Lower lobe of right lung (tissue), 2 donors: Measurements from ENCODE around the gene BNC2. TPM values are rescaled to one million over a fixed set of nuclear protein-coding genes. Genes with fewer than 3 reads are reported as not detected.

Source experiments
- ATAC-seq, 2 donors: fragments of 200-7000 bp; cut with Tn5 transposase; one replicate each; pipeline ENCODE4 v1.9.1; 2020 to 2022; ENCODE audit warnings: mild to moderate bottlenecking in 2 of 2, moderate library complexity in 2 of 2
- DNase-seq: peaks from one replicate; pipeline ENCODE4 v3.0.0-alpha.2; 2020
- H3K27ac ChIP-seq: fragments of 200-600 bp; one replicate; pipeline ENCODE4 v1.8.0; 2022
- H3K27me3 ChIP-seq: fragments of 200-600 bp; one replicate; pipeline ENCODE4 v1.8.0; 2022; ENCODE audit warnings: low read depth
- H3K36me3 ChIP-seq: fragments of 200-600 bp; one replicate; pipeline ENCODE4 v1.8.0; 2022; ENCODE audit warnings: mild to moderate bottlenecking
- H3K4me1 ChIP-seq: fragments of 200-600 bp; one replicate; pipeline ENCODE4 v1.8.0; 2022
- H3K4me3 ChIP-seq: fragments of 200-600 bp; one replicate; pipeline ENCODE4 v1.8.0; 2022; ENCODE audit warnings: mild to moderate bottlenecking
- H3K9me3 ChIP-seq: fragments of 200-600 bp; one replicate; pipeline ENCODE4 v1.8.0; 2022
- CTCF ChIP-seq: fragments of 200-600 bp; IDR thresholded peaks from one replicate; pipeline ENCODE4 v1.8.0; 2022; ENCODE audit warnings: antibody characterized with exemption, mild to moderate bottlenecking
- intact Hi-C: fragments of 100-400 bp; cut with DNase I; formaldehyde crosslinking; loops from one replicate; pipeline ENCODE4 v1.11.0; 2022
- total RNA-seq: library from RNA; stranded (reverse); fragmentation: NEBNext Ultra II Directional; extraction: Animal tissue kit (Norgen Biotek cat#: 25700); gene quantifications from one replicate; pipeline ENCODE4 v1.2.1, GENCODE V29; 2021
- donor health status: DM: no; HTN: yes; CAD: no; lungs with severe emphysema.

Gene BNC2
- total RNA-seq, 1 donor from 2014 or later: 15.0 TPM

- no peak for TF ChIP-seq CTCF
- intact Hi-C loops: no loop called here
- Histone ChIP-seq H3K4me1 (no peaks in the 10 kb centered on the region), H3K36me3 (no peaks in the 10 kb centered on the region), H3K27me3 (no peaks in the 10 kb centered on the region), H3K4me3 (no peak overlapping the region), H3K9me3 (no peaks in the 10 kb centered on the region), H3K27ac (no peak overlapping the region)
- no peak for ATAC-seq
- no peak for DNase-seq
These were observed 261.6 kb downstream of the BNC2 start for GRCh38 chr9:16608906-16609305.

GRCh38 chr9:16602494-16602893, 268.0 kb downstream of the BNC2 start:
- Histone ChIP-seq H3K9me3 (no peaks in the 10 kb centered on the region), H3K27me3 (no peaks in the 10 kb centered on the region), H3K27ac (no peak overlapping the region), H3K36me3 (no peaks in the 10 kb centered on the region), H3K4me1 (no peaks in the 10 kb centered on the region), H3K4me3 (no peak overlapping the region)
- DNase-seq (no peak), ATAC-seq (no peak)
- no peak for TF ChIP-seq CTCF
- intact Hi-C loops: no loop called here

GRCh38 chr9:16601991-16602390, 268.5 kb downstream of the BNC2 start:
- DNase-seq (no peak), ATAC-seq (no peak)
- Histone ChIP-seq H3K4me1 (no peaks in the 10 kb centered on the region), H3K36me3 (no peaks in the 10 kb centered on the region), H3K4me3 (no peak overlapping the region), H3K9me3 (no peaks in the 10 kb centered on the region), H3K27ac (no peak overlapping the region), H3K27me3 (no peaks in the 10 kb centered on the region)
- intact Hi-C loops: no loop called here
- no peak for TF ChIP-seq CTCF

- H3K4me1 ChIP-seq: no peaks in the 10 kb centered on the region
- H3K27ac ChIP-seq: no peak overlapping the region
- DNase-seq (no peak), ATAC-seq (no peak)
- no peak for TF ChIP-seq CTCF
- H3K9me3 ChIP-seq: no peaks in the 10 kb centered on the region
- intact Hi-C loops: no loop called here
- no peaks in the 10 kb centered on the region for H3K36me3 ChIP-seq
- H3K27me3 ChIP-seq: no peaks in the 10 kb centered on the region
- no peak overlapping the region for H3K4me3 ChIP-seq
These were observed 272.2 kb downstream of the BNC2 start for GRCh38 chr9:16598316-16598715.

DNA sequence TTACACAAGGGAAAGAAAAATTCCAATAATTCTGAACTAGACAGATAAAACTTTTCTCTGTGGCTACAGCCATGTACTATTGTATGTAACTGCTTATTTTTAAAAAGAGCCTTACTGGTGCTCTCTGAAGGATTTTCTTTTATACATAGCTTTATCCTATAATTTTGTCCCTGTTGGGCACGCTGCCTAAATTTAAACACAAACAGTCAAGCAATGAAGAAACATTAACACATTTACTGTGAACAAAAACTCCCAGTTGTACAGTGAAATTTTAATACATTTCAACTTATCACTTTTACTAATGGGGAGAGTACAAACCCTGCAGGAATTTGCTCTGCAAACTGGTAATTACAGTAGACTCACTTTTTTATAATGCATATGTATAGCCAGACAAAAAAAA, 273.3 kb downstream of the BNC2 start:
- Histone ChIP-seq H3K36me3 (no peaks in the 10 kb centered on the region), H3K9me3 (no peaks in the 10 kb centered on the region), H3K27ac (no peak overlapping the region), H3K4me3 (no peak overlapping the region), H3K4me1 (no peaks in the 10 kb centered on the region), H3K27me3 (no peaks in the 10 kb centered on the region)
- DNase-seq: no peak
- intact Hi-C loops: no loop called here
- no peak for TF ChIP-seq CTCF
- ATAC-seq: no peak

DNA sequence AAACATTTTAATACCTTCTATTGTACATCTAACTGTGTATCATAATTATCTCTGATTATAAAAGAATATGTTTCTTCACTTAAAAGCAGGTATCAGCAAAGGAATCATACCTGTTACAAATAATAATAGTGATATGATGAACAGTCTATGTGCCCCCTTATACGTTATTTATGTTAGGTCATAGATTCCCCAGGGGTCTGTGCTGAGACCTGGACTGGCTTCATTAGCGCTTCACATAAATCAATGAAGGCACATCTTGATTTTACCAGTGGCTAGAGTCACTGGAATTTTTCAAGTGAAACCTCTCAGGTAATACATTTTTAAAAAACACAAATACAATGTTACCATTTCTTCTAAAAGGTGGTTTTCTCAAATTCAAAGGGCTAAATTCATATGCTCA, 275.2 kb downstream of the BNC2 start:
- no peak for TF ChIP-seq CTCF
- intact Hi-C loops: no loop called here
- Histone ChIP-seq H3K4me3 (no peak overlapping the region), H3K27me3 (no peaks in the 10 kb centered on the region), H3K27ac (no peak overlapping the region), H3K36me3 (no peaks in the 10 kb centered on the region), H3K4me1 (no peaks in the 10 kb centered on the region), H3K9me3 (no peaks in the 10 kb centered on the region)
- no peak for ATAC-seq
- no peak for DNase-seq
